ENCODE results near the gene RASD1.

The RASD1 gene

GRCh38 chr17:17454276-17454675 is 41.9 kb downstream of the RASD1 start:
- TF ChIP-seq CTCF (IDR thresholded peaks at IDR 0.05), result no peak

GRCh38 chr17:17453088-17453487 is 43.1 kb downstream of the RASD1 start:
- TF ChIP-seq CTCF (IDR thresholded peaks at IDR 0.05), result no peak

GRCh38 chr17:17448723-17449122 is 47.5 kb downstream of the RASD1 start:
- TF ChIP-seq CTCF (IDR thresholded peaks at IDR 0.05), result no peak

GRCh38 chr17:17448076-17448475 is 48.1 kb downstream of the RASD1 start:
- TF ChIP-seq CTCF (IDR thresholded peaks at IDR 0.05), result no peak

- no peak for TF ChIP-seq CTCF (IDR thresholded peaks at IDR 0.05)
Measured at GRCh38 chr17:17447264-17447663, 48.9 kb downstream of the RASD1 start.

- no peak for TF ChIP-seq CTCF (IDR thresholded peaks at IDR 0.05)
Measured at GRCh38 chr17:17446666-17447155, 49.5 kb downstream of the RASD1 start.

GRCh38 chr17:17445925-17446665 is 50.1 kb downstream of the RASD1 start:
- no peak for TF ChIP-seq CTCF (IDR thresholded peaks at IDR 0.05)

Measured in LNCAP (cell line).